ENCODE data around the gene BCAP31.

The BCAP31 gene

DNA sequence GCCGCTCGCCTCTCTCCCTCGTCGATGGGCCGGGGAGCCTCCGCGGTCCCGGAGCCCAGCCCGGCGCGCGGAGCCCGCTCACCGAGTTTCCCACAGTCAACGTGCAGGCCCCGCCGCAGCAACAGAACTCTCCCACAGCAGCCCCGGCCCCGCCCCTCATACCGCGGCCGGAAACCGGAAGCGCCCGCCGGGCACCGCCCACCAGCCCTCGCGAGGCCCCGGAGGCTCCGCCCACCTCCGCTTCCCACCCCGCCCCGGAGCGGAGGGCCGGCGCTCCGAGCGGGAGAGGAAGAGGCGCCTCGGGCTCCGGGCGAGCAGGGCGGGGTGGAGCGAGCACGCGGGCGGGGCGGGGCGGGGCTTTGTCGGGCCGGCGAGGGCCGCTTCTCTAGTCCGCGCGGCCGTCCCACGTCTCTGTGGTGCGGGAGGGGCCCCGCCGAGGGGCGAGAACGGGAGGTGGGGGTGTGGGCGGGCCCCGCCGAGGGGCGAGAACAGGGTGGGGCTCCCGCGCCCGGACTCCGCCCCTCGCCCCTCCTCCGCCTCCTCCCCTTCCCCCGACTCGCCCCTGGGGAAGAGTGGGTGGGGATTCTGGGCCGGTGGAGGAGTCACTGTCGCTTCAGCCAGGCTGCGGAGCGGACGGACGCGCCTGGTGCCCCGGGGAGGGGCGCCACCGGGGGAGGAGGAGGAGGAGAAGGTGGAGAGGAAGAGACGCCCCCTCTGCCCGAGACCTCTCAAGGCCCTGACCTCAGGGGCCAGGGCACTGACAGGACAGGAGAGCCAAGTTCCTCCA, at the start of gene BCAP31, which contains the start of gene ABCD1:
BCAP31 (minus strand) TSS at position 136 of the 787 bp plus-strand sequence. CDS start 1,143 bp downstream, outside the sequence.
ABCD1 (plus strand) TSS at position 605 of the 787 bp plus-strand sequence. CDS start 411 bp downstream, outside the sequence.
- FAIRE-seq, result no peak

DNA sequence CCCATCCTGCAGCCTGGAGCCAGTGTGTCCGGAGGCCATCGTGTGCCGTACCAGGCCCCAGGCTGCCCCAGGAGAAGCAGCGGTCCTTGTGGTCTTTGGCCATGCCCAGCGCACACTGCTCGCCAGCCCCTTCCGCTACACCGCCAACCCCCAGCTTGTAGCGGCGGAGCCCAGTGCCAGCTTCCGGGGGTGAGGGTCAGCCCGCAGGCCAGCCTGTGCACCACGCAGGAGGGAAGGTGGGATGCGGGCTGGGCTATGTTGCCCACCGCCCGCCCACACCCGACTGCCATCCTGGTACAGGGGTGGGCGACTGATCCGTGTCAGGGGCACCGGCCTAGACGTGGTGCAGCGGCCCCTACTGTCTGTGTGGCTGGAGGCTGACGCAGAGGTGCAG, 49.0 kb upstream of the BCAP31 start:
- FAIRE-seq (no peak), DNase-seq (ENCODE audit: insufficient read length, low spot score) (no peak)

More for the DNA sequence above, at the start of gene BCAP31, which contains the start of gene ABCD1:
- peak; percentile 80 for DNase-seq (ENCODE audit: insufficient read length, low spot score)

DNA sequence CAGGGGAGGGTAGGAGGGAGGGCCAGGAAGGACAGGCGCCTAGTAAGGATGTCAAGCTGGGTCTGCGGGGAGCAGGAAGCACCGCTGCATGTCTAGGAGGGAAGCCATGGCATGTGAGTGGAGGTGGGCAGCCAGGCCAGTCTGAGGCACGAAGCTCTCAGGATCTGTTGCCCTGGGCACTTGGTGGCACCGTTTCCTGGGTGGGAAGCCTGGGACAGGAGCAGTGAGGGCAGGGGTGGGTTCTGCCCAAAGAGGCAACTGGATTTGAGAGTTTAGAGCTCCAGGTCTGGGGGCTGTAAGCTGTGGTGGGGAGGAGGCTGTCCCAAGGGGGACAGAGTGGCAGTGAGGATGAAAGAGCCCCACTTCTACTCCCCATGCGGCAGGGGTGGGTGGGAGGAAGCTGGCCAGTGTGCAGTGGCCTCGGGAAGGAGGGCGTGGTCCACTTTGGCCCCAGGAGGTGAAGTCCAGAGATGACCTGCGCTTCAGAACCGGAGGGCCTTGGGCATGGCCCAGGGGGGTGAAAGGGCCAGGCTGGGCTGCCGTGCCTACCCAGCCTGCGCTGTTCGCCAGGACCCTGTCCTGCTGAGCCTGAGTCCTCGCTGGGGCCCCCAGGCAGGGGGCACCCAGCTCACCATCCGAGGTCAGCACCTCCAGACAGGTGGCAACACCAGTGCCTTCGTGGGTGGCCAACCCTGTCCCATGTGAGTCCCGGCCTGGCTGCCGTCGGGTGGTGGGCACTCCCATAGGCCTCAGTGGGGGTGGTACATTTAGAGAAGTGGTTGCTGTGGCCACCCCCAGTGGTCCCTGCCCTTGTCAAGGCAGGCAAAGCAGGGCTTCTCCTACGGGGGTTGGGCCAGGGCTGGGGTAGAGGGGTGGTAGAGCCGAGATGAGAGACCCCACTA, 48.4 kb upstream of the BCAP31 start:
- no peak for DNase-seq (ENCODE audit: insufficient read length, low spot score)
- no peak for FAIRE-seq

DNA sequence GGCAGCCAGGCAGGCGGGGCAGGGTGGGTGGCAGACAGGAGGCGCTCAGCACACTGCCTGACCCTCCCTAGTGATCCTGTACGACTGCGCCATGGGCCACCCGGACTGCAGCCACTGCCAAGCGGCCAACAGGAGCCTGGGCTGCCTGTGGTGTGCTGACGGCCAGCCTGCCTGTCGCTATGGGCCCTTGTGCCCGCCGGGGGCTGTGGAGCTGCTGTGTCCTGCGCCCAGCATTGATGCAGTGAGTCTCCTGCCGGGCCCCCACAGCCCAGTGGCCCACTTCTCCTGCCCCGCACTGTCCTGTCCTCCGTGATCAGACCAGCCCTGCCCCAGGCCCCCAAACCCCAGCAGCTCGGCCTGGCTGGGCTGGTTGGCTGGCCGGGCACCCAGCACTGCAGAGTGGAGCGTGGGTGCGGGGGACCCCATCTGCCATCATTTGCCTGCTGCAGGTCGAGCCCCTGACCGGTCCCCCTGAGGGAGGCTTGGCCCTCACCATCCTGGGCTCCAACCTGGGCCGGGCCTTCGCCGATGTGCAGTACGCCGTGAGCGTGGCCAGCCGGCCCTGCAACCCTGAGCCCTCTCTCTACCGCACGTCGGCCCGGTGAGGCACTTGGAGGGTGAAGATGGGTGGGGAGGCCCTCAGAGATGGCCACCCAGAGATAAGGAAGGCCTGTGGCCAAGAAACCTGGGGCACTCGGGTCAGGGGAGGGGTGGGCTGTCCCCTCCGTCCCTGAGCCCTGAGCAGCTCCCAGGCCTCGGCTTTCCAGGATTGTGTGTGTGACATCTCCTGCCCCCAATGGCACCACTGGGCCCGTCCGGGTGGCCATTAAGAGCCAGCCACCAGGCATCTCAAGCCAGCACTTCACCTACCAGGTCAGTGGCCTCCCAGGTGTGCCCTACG, 47.5 kb upstream of the BCAP31 start:
- DNase-seq (ENCODE audit: insufficient read length, low spot score) (no peak), FAIRE-seq (no peak)

DNA sequence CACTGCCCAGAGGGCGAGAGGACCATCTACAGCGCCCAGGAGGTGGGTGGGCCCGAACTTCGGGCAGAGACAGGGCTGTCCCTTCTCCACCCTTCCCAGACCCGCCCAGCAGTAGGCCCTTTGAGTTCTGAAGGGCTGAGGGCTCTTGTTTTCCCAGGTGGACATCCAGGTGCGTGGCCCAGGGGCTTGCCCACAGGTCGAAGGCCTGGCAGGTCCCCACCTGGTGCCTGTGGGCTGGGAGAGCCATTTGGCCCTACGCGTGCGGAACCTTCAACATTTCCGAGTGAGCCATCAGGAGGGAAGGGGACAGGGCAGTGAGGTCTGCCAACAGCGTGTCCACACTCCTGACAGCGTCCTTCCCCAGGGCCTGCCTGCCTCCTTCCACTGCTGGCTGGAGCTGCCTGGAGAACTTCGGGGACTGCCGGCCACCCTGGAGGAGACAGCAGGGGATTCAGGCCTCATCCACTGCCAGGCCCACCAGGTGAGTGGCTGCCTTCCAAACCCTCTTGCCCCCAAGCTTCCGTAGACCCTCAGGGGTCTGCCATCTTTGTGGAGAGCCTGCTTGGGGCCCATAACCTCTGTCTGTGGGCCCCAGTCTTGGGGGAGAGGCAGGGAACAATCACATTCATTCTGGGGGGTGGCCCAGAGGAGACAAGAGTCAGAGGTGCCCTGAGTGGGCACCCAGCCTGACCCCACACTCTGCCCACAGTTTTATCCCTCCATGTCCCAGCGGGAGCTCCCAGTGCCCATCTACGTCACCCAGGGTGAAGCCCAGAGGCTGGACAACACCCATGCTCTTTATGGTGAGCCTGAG, 46.6 kb upstream of the BCAP31 start:
- FAIRE-seq (no peak), DNase-seq (ENCODE audit: insufficient read length, low spot score) (no peak)

DNA sequence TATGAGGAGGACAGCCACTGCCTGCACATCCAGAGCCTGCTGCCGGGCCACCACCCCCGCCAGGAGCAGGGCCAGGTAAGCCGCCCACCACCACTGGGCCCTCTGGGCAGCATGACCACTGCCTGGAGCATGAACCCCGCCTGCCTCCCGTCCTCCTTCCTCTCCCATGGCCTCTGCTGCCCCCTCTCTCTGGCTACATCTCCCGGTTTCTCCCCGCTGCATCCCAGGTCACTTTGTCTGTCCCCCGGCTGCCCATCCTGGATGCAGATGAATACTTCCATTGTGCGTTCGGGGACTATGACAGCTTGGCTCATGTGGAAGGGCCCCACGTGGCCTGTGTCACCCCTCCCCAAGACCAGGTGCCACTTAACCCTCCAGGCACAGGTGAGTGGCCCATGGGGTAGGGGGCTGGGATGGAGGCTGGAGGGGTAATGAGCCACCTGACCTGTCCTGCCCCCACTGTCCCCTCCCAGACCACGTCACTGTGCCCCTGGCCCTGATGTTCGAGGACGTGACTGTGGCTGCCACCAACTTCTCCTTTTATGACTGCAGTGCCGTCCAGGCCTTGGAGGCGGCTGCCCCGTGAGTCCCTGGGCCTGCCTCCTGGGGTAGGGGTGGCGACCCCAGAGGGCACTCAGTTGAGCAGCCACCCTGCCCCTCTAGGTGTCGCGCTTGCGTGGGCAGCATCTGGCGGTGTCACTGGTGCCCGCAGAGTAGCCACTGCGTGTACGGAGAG, 45.8 kb upstream of the BCAP31 start:
- FAIRE-seq, result no peak

DNA sequence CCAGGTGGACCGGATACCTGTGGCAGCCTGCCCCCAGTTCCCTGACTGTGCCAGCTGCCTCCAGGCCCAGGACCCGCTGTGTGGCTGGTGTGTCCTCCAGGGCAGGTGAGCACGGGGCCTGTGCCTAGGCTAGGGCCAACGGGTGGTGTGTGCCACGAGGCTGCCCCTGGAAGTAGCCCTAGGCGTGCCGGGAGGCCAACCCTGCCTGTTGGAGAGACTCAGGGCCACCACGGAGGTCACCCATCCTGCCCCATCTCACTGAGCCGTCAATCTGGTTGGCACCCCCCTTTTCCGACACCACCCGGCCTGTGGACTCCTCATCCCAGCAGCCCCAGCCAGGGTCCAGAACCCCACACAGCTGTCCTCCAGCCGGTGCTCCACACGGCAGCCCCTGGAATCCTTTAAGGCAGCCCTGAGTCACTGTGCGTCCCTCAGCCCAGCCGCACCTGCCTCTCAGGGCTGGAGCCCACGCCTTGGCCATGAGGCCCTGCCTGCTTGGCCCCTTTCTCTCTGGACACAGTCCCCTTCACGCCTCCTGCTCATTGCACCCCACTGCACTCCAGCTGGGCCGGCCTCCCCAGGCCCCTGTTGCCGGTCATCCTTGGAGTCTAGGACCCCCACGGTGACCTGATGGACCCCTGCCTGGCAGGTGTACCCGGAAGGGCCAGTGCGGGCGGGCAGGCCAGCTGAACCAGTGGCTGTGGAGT, 45.1 kb upstream of the BCAP31 start:
- DNase-seq (ENCODE audit: insufficient read length, low spot score) (no peak), FAIRE-seq (no peak)

More for the DNA sequence above, 45.8 kb upstream of the BCAP31 start:
- DNase-seq (ENCODE audit: insufficient read length, low spot score), result no peak

DNA sequence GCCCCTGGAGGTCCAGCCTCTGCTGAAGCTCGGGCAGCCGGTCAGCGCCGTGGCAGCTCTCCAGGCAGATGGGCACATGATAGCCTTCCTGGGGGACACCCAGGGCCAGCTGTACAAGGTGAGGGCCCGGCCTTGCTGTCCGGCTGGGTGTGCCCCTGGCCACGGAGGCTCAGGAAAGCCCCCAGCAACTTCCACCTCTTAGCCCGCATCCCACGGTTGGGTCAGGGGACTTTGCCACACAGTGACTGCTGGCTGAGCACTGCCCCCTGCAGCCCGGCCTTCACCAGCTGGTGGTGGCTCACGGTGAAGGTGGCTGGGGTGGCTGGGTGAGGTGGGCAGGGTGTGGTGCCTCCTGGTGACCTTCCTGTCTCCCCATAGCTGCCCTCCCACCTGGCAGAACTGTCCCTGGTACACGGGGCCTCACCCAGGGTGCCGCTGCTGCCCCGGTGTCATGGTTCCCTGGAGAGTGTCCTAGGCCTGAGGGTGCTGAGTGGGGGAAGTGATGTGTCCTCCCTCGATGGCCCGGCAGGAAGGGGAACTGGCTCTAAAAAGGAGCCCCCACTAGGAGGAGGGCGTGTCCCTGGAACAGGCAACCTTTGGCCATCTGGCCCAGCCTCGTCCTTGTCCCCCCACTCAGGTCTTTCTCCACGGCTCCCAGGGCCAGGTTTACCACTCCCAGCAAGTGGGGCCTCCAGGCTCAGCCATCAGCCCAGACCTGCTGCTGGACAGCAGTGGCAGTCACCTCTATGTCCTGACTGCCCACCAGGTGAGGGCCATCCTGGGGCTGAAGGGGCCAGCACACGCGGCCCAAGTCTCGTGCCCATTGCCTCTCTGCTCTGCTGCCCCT, 44.3 kb upstream of the BCAP31 start:
- DNase-seq (ENCODE audit: insufficient read length, low spot score) (no peak), FAIRE-seq (no peak)

DNA sequence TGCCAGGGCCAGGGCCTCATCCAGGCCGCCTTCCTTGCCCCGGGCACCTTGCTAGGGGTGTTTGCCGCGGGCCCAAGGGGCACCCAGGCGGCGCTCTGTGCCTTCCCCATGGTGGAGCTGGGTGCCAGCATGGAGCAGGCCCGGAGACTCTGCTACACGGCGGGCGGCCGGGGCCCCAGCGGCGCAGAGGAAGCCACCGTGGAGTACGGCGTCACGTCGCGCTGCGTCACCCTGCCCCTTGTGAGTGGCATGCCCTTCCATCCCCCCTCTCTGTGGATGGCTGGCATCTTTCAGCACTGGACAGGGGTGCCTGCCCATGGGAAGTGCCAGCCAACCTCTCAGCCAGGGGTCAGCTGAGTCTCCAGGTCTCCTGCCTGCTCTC, 43.5 kb upstream of the BCAP31 start:
- FAIRE-seq, result no peak
- DNase-seq (ENCODE audit: insufficient read length, low spot score), result no peak

DNA sequence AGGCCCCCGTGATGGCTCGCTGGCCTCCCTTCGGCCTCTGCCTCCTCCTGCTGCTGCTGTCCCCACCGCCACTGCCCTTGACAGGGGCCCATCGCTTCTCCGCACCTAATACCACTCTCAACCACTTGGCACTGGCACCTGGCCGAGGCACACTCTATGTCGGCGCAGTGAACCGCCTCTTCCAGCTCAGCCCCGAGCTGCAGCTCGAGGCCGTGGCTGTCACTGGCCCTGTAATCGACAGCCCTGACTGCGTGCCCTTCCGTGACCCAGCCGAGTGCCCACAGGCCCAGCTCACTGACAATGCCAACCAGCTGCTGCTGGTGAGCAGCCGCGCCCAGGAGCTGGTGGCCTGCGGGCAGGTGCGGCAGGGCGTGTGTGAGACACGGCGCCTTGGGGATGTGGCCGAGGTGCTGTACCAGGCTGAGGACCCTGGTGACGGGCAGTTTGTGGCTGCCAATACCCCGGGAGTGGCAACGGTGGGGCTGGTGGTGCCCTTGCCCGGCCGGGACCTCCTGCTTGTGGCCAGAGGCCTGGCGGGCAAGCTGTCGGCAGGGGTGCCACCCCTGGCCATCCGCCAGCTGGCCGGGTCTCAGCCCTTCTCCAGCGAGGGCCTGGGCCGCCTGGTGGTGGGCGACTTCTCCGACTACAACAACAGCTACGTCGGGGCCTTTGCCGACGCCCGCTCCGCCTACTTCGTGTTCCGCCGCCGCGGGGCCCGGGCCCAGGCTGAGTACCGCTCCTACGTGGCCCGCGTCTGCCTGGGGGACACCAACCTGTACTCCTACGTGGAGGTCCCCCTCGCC, 42.9 kb upstream of the BCAP31 start:
- FAIRE-seq, result no peak
- no peak for DNase-seq (ENCODE audit: insufficient read length, low spot score)

DNA sequence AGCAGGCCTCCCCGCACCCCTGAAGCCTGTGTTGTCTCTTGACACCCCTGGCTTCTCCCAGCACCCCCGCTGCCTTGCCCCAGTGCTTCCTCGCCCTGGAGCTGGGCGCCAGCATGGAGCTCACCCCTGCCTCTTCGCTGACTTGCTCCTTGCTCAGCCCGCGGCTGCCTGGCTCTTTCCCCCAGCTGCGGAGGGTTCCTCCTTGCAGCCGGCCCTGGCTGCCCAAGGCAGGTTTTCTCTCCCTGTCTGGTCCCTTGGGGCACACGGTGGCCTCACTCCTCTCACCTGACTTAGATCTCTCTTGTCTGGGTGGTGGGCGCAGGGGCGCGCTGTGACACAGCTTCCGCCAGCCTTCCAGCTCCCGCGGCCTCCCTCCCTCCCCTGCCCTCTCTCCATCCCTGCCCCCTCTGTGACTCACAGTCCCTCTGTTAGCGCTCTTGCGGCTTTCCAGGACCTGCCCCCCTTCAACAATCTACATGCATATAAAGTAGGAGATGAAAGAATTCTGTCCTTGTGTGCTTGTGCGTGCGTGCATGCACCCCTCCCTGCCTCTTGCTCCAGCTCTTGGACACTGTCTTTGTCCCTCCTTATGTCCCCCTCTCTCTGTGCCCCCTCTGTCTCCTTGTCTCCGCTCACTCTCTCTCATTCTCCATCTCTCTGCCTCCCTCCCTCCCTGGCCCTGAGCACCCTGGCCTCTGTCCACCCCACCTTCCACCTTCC, 42.1 kb upstream of the BCAP31 start:
- FAIRE-seq (no peak), DNase-seq (ENCODE audit: insufficient read length, low spot score) (peak; percentile 63)

DNA sequence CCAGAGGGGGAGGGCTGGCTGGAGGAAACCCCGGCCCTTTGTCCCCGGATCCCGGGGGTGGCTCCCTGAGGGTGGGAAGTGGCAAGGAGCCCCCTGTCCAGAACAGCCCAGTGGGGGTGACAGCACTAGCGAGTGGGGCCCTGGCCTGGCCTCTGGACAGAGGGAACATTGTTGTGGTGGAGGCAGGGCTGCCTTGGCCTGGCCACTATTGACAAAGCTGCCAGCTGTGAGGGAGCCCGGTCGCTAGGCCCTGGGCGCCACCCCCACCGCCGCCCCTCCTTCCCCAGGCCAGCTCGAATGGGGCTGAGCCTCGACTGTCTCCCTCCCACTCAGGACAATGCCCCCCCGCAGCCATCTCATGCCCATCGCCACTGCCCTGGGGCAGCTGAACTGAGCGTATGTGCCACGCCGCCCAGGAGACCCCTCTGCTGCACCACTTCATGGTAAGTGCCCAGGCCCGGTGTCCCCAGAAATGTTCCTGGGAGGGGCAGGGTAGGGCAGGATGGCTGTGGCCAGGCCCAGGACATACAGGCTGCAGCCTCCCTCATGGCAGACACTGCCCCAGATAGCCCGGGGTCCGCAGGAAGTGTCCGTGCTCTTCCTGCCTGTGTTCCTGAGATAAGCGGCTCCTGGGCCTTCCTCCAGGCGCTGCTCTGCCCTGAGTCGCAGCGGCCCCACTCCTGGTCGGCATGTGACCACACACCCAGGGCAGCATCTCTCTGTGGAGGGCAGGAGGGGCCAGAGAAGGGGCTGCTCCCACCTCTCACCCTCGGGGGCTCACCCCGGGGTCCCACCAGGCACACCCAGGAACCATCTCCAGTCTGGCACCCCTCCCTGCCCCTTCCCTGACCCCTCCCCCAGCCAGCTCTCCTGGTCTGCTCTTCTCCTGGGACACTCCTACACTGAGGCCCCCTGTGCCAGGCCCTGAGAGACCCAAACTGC, 41.2 kb upstream of the BCAP31 start:
- DNase-seq (ENCODE audit: insufficient read length, low spot score), result no peak

DNA sequence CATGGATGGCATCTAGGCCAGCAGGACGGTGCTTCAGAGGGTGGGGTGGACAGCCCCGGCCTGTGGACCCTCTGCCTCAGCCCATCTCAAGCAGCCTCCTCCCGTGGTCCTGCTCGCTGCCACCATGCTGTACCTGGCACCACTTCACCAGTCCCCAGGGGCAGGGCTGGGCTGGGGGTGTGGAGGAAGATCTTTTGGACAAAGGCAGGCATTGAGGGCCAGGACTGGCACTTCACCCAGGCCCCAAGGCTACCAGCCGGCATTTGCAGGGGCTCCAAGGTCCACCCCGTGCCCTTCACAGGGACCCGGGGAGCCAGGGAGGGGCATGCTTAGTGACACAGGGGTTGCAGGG, 40.6 kb upstream of the BCAP31 start:
- DNase-seq (ENCODE audit: insufficient read length, low spot score) (no peak), FAIRE-seq (no peak)

More for the DNA sequence above, 41.2 kb upstream of the BCAP31 start:
- FAIRE-seq, result no peak

DNA sequence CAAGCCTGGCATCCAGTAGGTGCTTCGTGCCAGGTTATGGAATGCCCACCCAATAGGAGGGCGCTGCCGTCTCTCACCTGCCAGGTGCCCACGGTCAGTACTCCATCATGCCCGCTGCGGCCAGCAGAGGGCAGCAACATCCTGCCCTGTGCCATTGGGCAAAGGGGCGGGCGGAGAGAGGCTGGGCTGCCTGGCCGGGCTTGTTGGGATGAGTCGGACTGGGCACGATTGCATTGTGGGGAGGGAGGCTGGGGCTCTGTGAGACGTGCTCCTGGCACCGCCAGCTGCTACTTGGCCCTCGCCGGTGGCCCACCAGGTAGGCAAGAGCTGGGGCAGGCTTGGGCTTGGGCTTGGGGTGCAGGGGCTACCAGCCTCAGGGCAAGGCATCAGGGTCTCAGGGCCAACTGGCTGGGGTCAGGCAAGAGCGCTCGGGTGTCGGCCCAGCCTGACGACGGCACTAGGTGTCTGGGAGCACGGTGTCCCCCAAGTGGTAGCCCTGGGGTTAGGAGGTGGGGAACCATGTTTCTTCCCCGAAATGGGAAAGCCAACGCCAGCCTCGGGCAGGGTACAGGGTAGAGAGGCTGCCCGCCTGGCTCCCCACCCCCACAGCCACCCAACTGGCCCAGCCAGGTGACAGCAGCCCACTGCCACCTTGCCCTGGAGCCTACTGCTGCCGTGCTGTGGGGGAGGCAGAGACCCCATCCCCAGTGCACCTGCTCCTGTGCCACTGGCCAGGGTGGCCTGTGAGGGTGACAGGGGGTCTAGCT, 40.0 kb upstream of the BCAP31 start, which contains the start of gene PLXNB3:
PLXNB3 (plus strand) TSS at position 261 of the 767 bp plus-strand sequence. CDS start 1,287 bp downstream, outside the sequence.
- peak; percentile 77 for DNase-seq (ENCODE audit: insufficient read length, low spot score)
- peak; percentile 80 for FAIRE-seq

All from HTR-8/SVneo (cell line).